KBM-7 (cell line): ENCODE measurements around the gene RAB40C.

Source experiments
- DNase-seq: peaks from one replicate; pipeline ENCODE4 v3.0.0-alpha.2; 2015
- in situ Hi-C: fragments of 300-500 bp; cut with MboI; formaldehyde crosslinking; loops from 2 replicates; pipeline ENCODE4 v1.14.3; 2020; ENCODE audit warnings: low sequenced_read_pairs, low pct_unique_long_range_greater_than_20kb, mixed read lengths

The RAB40C gene

DNA sequence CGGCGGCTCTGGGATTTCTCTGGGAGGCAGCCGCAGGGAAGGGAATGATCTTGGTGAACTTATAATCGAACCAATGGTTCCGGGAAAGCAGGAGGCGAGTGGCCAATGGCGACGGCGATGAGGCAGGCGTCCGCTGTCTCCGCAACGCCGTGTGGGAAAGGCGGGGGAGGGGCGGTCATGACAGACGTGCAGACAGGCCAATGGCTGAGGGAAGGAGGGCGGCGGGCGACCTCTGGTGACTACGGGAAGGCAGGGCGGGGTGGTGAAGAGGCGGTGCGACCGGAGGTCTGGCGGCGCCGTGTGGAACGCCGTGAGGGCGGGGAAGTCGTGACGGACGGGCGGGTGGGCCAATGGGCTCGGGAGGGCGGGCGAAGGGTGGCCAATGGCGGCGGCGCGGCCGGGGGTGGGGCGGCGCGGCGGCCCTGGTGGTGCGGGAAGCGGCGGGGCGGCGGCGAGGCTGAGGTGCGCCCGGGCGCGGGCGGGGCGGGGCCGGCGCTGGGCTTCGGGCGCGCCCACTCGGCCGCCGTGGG, at the start of gene RAB40C:
Gene RAB40C (plus strand): TSS at position 409 of the 530 bp plus-strand sequence. CDS start 226 bp downstream, outside the sequence.
- in situ Hi-C loops, result no loop called here
- peak; percentile 95 for DNase-seq

GRCh38 chr16:540645-541340, 49.1 kb upstream of the RAB40C start:
- in situ Hi-C loops, result no loop called here
- no peak for DNase-seq

GRCh38 chr16:543301-544164, 46.3 kb upstream of the RAB40C start:
- no peak for DNase-seq
- in situ Hi-C loops, result no loop called here

DNA sequence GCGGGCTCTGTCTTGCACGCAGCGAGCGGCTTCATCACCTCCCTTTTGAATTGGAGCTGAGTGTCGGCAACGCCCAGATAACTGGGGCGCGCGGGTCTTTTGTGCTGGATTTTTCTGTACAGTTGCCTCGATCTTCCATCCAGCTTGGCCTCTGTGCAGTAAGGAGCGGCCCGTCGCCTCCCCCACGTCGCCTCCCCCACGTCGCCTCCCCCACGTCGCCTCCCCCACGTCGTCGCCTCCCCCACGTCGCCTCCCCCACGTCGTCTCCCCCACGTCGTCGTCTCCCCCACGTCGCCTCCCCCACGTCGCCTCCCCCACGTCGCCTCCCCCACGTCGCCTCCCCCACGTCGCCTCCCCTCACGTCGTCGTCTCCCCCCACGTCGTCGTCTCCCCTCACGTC, 45.3 kb upstream of the RAB40C start:
- no peak for DNase-seq
- in situ Hi-C loops, result no loop called here

- in situ Hi-C loops, result no loop called here
- DNase-seq, result no peak
Observed at GRCh38 chr16:546909-547770, 42.7 kb upstream of the RAB40C start.

GRCh38 chr16:548586-548985, 41.3 kb upstream of the RAB40C start:
- no peak for DNase-seq
- in situ Hi-C loops, result no loop called here

DNA sequence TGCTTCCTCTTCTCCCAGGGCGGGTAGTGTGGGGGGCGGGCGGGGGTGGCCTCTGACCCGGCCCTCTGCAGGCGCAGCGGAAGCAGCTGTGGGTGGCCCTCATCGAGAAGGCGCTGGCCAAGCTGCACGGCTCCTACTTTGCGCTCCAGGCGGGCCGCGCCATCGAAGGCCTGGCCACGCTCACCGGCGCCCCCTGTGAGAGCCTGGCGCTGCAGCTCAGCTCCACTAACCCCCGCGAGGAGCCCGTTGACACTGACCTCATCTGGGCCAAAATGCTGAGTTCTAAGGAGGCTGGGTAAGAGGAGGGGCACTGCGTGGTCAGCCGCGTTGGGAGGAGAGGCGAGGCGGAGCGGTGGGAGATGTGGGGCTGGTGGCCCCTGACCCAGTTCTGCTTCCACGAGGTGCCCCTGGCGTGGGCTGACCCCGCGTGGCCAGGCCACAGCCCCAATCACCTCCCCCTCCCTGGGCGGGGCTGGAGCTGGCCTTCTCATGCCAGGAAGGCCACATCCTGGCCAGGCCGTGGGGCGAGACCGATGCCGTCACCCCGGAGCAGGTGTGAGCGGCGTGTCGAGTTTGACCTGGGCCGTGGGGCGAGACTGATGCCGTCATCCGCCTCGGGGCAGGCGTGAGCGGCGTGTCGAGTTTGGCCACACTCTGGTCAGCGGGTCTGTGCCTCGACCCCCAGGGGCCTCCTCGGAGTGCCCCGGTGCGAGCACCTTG, 40.2 kb upstream of the RAB40C start:
- no peak for DNase-seq
- in situ Hi-C loops, result no loop called here

GRCh38 chr16:551210-551609, 38.7 kb upstream of the RAB40C start:
- no peak for DNase-seq
- in situ Hi-C loops, result no loop called here

GRCh38 chr16:552171-552570, 37.7 kb upstream of the RAB40C start:
- DNase-seq, result no peak
- in situ Hi-C loops, result no loop called here

GRCh38 chr16:553601-554296, 36.1 kb upstream of the RAB40C start:
- no peak for DNase-seq
- in situ Hi-C loops, result no loop called here

DNA sequence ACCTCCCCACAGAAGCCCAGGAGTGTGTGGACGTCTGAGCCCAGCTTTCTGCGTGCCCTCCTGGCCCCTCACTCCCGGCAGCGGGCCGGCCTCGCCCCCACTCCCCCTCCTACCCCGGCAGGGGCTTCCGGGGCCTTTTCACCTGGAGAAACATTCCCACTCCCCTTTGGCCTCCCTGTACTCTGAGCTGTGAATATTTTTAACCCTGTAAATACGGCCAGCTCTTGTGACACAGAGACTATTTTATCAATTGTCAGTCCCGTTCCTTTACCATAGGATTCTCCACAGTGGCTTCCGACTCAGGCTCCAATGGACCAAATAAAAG, 35.6 kb upstream of the RAB40C start:
- DNase-seq, result no peak
- in situ Hi-C loops, result no loop called here

GRCh38 chr16:554640-555365, 35.1 kb upstream of the RAB40C start:
- in situ Hi-C loops, result no loop called here
- DNase-seq, result no peak

- in situ Hi-C loops, result no loop called here
- no peak for DNase-seq
Observed at GRCh38 chr16:555528-556473, 34.1 kb upstream of the RAB40C start.

DNA sequence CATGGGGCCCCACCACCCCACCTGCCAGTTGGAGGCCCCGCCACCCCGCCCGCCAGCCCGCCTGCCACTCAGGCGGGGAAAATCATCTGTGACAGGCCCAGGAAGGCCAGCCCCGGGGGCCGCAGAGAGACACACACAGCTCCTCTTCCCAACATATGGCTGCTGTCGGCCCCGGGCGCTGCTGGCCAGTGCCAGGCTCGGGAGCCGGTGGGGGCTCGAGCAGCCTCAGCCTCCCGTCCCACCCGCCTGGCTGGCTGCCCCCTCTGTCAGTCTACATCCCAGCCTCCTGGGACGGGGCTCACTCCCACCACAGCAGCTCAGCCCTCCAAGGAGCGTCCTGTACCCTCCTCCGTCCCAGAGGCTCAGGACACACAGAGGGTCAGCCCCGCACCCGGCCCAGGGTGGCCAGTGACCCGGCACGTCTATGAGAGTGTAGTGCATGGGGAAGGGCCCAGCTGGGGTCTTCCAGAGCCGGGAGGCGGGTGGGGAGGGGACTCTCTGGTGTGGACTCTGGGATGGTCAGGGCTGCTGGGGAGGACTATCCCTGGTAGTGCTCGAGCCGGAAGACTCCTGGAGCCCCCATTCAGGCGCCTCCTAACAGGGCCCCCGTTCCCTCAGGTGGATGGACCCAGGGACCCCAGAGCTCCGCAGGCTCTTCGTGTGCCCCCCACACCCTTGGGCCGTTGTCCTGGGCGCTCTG, 33.2 kb upstream of the RAB40C start:
- in situ Hi-C loops, result no loop called here
- no peak for DNase-seq

GRCh38 chr16:557463-558297, 32.2 kb upstream of the RAB40C start:
- in situ Hi-C loops, result no loop called here
- no peak for DNase-seq
